ENCODE data around the gene DUSP14.
"Not testable (repeated sequence)": the region's sequence is repeated elsewhere in the genome, so short reads cannot be mapped to it uniquely, and the experiment has no call there.

Gene DUSP14, protein sequence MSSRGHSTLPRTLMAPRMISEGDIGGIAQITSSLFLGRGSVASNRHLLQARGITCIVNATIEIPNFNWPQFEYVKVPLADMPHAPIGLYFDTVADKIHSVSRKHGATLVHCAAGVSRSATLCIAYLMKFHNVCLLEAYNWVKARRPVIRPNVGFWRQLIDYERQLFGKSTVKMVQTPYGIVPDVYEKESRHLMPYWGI

DNA sequence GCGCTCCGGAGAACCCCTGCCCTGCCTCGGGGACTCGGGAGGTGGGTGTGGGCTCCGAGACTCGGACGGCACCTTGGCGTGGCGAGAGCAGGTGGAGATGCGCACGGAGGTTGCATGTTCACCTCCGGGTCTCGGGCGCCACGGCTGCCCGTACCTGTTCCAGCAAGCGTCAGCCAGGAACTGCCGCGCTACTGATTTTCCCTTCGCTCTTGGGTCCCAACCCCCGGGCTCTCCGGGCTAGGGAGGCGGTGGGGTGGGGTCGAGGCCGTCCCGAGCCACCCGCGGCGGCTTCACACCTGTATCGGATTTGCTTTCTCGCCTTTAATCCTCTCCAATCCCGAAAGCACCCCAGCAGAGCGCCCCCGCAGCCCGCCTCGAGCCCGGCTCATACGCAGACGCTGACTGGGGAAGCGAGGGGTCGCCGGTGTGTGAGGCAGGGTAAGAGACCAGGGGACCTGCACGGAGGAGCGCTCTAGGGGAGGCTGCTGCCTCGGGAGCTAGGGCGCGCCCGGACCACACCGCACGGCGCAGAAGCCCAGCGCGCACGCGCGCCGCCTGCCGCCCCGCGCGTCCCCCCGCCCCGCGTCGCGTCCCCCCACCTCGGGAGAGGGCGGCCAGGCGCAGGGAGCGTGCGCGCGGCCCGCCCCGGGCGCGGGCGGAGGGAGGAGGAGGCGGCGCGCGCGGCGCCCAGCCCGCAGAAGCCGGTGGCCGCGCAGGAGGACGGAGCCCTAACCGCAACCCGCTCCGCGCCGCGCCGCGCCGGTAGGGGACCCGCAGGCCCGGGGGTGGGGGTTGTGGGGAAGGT lies at the start of gene DUSP14:
Gene DUSP14, plus strand, starts transcription at position 695 of the 805 bp plus-strand sequence. CDS start 22,382 bp downstream, outside the sequence.
- peak; percentile 42 to 76 for DNase-seq (ENCODE audit: extremely low read depth in 1 of 2, low read depth in 1 of 2)

DNA sequence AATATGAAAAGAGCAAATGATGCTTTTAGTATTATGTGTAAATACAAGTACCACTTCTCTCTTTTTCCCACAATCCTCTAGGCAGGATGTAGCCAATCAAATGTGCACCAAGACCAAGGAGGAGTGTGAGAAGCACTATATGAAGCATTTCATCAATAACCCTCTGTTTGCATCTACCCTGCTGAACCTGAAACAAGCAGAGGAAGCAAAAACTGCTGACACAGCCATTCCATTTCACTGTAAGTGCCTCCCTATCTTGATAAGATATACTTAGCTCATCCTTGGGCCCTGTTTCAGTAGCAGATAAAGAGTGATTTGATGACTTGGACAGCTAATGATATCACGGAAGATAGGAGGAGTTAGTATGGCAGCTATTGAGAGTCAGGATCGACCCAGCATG lies 49.3 kb upstream of the DUSP14 start:
- DNase-seq (ENCODE audit: extremely low read depth in 1 of 2, low read depth in 1 of 2): no peak

DNA sequence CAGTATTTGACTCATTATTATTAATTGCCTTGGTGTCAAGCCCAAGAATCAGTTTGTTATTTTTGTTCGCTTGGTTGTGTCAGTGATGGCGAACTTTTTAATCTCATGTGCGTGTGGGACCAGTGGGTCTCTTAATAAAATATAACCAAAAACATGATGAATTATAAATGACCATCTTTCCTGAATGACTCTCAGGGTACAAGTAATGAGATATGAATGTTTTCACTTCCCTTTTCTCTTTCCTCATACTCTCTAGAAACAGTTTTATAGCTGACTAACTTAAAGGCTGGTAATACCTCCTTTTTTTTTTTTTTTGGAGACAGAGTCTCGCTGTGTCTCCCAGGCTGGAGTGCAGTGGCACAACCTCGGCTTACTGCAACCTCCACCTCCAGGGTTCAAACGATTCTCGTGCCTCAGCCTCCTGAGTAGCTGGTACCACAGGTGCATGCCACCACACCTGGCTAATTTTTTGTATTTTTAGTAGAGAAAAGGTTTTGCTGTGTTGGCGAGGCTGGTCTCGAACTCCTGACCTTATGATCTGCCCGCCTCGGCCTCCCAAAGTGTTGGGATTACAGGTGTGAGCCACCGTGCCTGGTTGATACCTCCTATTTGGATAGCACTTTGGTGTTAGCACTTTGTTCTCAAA lies 48.2 kb upstream of the DUSP14 start:
- DNase-seq (ENCODE audit: extremely low read depth in 1 of 2, low read depth in 1 of 2): not testable (repeated sequence)

DNA sequence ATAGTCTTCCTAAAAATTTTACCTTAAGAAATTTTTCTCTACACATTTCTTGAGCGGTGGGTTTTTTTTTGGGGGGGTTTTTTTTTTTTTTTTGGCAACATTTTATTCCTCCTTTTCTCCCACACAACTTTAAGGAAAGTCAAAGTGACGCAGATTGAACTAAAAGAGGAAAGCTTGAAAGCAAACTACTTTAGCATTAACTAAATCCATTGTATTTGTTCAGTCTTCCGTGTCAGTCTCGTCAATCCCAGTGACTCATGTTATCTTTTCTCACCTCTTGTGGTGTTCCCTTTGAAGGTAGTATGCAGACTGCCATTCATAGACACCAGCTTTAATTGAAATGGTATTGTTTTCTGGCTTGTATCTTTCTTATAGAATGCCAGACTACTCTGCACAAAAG lies 43.7 kb upstream of the DUSP14 start:
- no peak for DNase-seq (ENCODE audit: extremely low read depth in 1 of 2, low read depth in 1 of 2)

DNA sequence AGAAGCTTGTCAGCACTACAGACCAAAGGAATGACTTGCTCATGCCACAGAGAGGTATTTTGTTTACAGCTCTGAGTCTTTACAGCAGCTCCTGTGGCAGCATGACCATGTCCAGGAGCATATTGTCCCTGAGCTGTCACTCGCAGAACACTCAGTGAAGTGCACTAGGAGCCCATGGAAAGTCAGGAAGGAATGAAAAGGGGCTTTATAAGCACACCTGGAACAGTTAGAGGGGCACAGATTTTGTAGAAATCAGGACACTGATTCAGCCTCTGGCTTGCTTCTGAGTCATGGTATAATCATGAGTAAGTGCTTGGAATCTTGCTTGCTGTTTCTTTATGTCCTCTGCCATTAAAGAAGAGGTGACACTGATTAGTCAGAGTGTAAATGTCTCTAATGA lies 42.0 kb upstream of the DUSP14 start:
- no peak for DNase-seq (ENCODE audit: extremely low read depth in 1 of 2, low read depth in 1 of 2)

DNA sequence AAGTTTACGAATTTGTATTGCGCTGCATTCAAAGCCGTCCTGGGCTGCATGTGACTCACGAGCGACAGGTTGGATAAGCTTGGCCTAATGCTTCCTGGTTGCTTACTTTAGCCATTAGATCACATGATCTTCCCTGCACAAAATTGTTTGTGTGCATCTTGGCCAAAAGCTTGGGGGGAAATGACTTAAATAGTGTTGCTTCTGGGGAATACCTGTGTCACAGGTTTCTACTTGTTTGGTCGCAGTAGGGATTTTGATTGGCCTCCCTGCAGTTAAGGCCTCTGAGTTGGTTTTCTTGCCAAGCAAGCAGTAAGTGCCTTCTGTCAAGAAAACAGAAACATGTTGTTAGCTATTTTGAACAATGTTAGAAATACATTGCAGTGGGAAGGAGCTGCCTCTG lies 39.6 kb upstream of the DUSP14 start:
- DNase-seq (ENCODE audit: extremely low read depth in 1 of 2, low read depth in 1 of 2): no peak

DNA sequence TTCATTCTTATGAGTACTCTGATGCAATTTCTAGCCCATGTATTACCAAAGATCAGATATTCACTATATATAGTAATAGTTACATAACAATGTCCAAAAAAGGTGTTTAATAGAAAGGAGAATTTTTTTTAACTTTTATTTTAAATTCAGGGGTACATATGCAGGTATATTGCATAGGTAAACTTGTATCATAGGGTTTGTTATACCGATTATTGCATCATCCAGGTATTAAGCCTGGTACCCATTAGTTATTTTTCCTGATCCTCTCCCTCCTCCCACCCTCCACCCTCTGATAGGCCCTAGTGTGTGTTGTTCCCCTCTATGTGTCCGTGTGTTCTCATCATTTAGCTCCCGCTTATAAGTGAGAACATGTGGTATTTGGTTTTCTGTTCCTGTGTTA lies 31.9 kb upstream of the DUSP14 start:
- not testable (repeated sequence) for DNase-seq (ENCODE audit: extremely low read depth in 1 of 2, low read depth in 1 of 2)

DNA sequence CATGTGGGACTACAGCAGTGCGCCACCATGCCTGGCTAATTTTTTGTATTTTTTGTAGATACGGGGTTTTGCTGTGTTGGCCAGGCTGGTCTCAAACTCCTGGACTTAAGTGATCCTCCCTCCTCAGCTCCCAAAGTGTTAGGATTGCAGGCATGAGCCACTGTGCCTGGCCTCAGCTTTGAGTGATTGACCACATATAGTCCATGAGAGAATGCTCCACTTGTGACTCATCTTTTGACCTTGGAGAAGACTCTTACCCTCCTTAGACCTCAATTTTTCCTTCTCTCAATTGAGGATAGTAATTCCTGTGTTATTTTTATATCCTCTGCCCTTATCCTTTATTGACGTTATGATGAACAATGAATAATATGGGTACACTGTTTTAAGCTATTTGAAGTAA lies 30.9 kb upstream of the DUSP14 start:
- DNase-seq (ENCODE audit: extremely low read depth in 1 of 2, low read depth in 1 of 2): no peak

DNA sequence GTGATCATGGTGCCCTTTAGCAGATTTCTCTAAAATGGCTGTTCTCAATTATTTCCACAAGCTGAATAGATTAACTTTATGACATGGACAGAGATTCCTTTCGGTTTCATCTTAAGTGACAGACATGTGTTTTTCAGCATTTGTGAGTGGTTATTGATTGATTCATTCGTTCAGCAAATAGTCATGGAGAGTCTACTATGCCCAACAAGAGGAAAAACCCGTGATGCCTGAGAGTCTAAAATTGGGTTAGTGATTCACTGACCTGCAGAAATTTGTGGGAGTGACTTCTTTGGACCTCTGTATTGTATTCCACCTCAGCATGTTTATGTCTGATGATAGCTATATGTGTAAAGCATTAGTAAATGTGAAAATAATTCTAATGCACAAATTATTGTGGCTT lies 28.0 kb upstream of the DUSP14 start:
- no peak for DNase-seq (ENCODE audit: extremely low read depth in 1 of 2, low read depth in 1 of 2)

DNA sequence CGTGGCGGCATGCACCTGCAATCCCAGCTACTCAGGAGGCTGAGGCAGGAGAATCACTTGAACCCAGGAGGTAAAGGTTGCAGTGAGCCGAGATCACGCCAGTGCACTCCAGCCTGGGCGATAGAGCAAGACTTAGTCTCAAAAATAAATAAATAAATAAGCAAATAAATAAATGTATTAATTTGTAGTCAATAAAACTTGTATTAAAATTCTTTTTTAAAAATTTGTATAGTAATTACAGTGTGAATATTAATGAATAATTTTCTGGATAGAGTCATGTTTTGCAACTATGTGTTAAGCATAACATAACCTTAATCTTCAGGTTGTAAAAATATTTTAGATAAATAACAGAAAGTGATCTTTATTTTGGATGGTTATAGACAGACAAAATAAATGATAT lies 27.2 kb upstream of the DUSP14 start:
- no peak for DNase-seq (ENCODE audit: extremely low read depth in 1 of 2, low read depth in 1 of 2)

DNA sequence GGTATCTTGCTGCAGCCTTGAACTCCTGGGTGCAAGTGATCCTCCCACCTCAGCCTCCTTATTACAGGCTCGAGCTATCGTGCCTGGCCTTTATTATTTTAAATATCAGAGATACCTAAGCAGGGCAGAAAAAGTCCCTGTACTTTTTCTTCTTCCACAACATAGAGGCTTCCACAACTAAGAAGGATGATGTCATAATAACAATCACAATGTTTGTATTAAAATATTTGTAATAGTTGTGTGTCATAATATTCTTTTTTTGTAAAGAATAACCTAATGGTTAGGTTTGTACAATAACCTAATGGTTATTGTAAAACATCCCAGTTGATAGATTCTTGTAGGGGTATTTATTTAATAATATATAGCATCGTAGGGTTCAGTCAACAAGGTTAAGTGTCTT lies 26.7 kb upstream of the DUSP14 start:
- no peak for DNase-seq (ENCODE audit: extremely low read depth in 1 of 2, low read depth in 1 of 2)

DNA sequence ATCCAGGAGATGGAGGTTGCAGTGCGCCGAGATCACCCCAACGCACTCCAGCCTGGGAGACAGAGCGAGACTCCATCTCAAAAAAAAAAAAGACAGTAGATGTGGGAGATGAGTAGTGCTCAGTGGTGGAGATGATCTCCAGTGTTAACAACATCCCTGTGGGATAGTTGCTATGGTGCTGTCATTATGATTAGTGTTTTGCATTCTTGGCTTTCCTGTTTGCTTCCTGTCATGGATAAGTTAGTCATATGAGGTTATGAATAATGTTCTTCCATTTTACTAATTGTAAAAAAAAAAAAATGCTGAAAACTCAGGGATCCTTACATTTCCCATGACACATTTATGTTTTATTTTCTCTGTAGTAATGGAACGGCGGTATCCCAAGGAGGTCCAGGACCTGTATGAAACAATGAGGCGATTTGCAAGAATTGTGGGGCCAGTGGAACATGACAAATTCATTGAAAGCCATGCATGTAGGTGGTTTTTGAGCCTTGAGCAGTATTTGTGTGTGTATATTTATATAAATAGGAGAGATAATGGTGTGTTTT lies 24.5 kb upstream of the DUSP14 start:
- no peak for DNase-seq (ENCODE audit: extremely low read depth in 1 of 2, low read depth in 1 of 2)

DNA sequence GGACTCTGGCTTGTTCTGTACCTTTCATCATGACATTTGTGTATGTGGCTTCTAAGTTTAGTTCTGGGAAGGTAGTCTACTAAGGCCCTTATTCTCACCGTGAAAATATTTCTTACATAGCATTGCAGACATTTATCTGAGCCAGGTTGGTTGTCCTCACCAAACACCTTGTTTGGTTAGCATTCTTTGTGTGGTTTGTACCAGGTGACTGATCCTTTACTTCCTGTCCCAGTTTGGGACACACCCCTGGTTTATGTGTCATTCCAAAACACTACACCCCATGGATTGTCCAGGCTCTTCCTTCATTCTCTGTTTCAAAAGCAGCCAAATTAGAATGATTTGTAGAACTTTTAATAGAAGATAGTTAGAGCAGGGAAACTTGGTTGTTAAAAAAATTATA lies 23.2 kb upstream of the DUSP14 start:
- DNase-seq (ENCODE audit: extremely low read depth in 1 of 2, low read depth in 1 of 2): no peak

DNA sequence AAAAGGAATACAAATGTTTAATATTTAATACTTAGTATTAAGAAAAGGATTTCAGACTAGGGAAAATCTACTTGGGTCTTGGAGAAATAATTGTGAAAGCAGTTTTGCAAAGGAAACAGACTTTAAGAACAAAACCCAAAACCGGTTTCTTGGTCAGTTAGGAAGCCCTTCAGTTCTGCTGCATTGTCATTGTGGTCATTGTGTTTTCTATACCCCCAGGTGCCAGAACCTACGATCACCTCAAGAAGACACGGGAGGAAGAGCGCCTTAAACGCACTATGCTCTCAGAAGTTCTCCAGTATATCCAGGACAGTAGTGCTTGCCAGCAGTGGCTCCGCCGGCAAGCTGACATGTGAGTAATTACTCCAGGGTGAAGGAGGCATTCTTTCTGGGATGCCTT lies 19.5 kb upstream of the DUSP14 start:
- DNase-seq (ENCODE audit: extremely low read depth in 1 of 2, low read depth in 1 of 2): no peak

DNA sequence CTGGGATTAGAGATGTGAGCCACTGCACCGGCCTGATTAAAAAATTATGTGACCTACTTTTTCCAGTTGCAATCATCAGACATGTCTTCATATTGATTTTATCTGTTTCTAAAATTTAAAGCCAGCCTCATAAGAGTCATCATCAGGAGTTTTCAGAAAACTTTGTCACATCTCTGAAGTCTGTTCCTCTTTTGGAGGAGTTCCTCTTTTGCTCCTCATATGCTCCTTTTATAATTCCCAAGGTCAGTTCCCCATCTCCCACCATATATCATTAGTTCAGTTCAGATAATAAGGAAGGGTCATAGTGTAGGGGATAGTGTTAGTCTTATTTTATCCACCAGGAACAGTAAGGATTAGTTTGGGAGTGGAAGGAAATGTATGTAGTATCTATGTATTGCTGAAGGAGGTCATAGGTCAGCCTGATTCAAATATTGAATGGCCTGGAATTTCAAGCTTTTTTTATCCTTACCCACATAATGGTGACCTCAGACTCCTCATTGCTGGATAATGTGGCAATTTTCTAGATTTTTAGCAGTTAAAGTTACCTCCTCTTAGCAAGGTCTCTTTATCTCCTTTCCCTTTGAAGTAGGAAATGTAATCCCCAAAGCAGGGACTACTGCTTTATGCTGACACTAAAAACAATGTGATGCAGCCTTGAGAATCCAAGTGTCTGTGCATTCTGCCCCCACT lies 13.8 kb upstream of the DUSP14 start:
- DNase-seq (ENCODE audit: extremely low read depth in 1 of 2, low read depth in 1 of 2): no peak

DNA sequence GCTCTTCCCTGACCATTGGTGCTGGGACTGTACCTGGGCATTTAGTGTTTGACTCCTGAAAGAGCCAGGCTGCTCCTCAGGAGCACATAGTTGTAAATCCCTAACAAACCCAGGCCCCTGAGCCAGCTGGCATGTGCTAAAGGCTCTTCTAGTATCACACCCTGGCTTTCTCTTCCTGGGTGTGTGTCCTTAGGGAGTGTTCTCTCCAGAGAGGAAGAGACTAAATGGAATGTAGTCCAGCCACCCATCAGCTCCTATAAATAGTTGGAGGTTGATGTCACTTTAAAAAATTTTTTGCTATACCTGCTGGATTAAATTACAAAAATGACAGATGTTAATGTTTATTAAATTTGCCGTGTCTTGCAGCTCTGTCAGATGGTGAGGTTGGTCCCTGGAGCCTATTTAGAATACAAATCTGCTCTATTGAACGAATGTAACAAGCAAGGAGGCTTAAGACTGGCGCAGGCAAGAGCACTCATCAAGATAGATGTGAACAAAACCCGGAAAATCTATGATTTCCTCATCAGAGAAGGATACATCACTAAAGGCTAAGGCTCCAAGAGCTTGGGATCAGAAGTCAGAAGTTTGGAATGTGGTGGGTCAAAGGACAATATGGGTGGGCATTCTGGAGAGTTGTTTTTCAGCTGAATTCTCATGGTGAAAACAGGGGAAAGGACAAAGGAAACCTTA lies 13.1 kb upstream of the DUSP14 start:
- DNase-seq (ENCODE audit: extremely low read depth in 1 of 2, low read depth in 1 of 2): no peak

DNA sequence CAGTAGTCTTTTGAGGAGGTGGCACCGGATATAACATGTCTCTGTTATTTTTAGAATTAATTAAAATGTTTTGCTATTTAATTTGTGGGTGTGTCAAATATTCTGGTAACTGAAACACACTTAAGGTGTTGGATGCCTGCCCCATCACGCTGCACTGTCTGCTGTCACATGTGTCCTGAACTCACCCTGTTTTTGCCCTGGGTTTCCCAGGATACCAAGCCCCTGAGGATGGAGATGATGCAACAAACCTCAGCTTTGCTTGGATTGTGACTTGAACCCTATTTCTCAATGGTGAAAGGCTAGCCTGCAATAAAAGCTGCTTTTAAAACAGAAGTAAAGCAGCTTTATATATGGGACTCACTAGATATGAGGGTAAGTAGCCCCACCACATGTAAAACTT lies 11.5 kb upstream of the DUSP14 start:
- no peak for DNase-seq (ENCODE audit: extremely low read depth in 1 of 2, low read depth in 1 of 2)

DNA sequence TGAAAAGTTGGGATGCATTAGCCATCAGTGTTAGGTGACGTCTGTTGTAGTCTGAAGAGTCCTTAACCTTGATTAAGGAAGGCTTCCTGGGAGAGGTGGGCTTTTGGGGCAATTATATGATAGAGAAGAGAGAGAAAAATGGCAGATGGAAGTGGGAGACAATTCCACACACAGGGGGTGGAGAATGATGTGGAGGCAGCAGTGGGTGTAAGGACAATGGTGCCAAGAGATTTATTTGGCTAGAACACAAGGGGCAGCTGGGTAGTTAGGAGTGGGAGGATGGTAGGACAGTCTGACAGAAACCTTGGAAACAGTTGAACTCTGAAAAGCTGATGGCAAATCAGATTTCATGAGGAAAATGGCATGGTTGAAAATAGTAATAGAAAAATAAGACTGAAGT lies 10.7 kb upstream of the DUSP14 start:
- DNase-seq (ENCODE audit: extremely low read depth in 1 of 2, low read depth in 1 of 2): no peak

DNA sequence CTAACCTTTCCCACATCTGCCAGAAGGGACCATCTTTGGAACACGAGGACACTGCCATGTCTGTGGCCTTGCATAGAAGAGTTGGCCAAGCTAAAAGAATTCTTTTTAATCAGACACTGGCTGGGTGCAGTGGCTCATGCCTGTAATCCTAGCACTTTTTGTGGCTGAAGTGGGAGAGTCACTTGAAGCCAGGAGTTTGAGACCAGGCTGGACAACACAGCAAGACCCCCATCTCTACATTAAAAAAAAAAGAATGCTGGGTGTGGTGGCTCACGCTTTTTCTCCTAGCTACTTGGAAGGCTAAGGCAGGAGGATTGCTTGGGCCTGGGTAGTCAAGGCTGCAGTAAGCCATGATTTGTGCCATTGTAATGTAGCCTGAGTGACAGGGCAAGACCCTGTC lies 9.3 kb upstream of the DUSP14 start:
- no peak for DNase-seq (ENCODE audit: extremely low read depth in 1 of 2, low read depth in 1 of 2)

DNA sequence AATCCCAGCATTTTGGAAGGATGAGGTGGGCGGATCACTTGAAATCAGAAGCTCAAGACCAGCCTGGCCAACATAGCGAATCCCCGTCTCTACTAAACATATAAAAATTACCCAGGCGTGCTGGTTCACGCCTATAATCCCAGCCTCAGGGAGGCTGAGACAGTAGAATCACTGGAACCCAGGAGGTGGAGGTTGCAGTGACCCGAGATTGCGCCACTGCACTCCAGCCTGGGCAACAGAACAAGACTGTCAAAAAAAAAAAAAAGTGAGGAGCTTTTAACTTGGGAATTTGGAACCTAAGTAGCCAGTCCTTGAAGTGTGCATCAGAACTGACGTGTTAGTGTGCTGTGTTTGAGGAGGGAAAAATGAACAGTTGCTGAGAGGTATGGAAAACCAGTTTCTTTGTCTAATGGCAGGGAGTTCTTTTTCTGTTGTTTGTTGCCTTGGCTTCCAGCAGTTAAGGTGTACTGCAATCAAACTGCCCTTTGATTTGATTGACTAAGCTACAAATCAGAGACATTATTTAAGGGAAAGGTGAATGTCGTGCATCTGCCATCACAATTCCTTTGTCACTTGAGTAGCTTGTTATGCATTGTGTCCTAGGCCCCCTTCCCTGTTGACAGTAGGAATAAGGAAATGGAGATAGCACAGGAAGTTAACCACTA lies 8.6 kb upstream of the DUSP14 start:
- DNase-seq (ENCODE audit: extremely low read depth in 1 of 2, low read depth in 1 of 2): no peak
